Endothelial cell of umbilical vein (primary cell): ENCODE results near the gene CHN2. TPM values are rescaled to one million over a fixed set of nuclear protein-coding genes. Genes with fewer than 3 reads are reported as not detected.

Experiments
- BruUV-seq: library from RNA; stranded (reverse); fragments of 400-500 nt; replicated peaks from 2 replicates; lab custom pipeline; 2021; lab: Mats Ljungman, UMichigan
- CTCF ChIA-PET: fragments of 300-600, 350-600 bp; sonication (Branson Sonifier 250); formaldehyde crosslinking; loops from one replicate; lab custom pipeline; 2021; ENCODE audit warnings: antibody characterized with exemption, inconsistent platforms; lab: Charles Lee
- POLR2A ChIA-PET: fragments of 300-600, 350-600 bp; sonication (Branson Sonifier 250); formaldehyde crosslinking; loops from one replicate; lab custom pipeline; 2021; ENCODE audit warnings: antibody characterized with exemption, inconsistent platforms; lab: Charles Lee
- DNase-seq: peaks from one replicate; pipeline ENCODE4 v3.0.0-alpha.2; 2011; ENCODE audit warnings: low read depth, low spot score
- FAIRE-seq: peaks from 2 replicates; lab custom pipeline; 2011; peaks lifted over from hg19 to GRCh38; lab: Jason Lieb, UNC
- H2AFZ ChIP-seq: 2 replicates; pipeline ENCODE4 v1.6.0; 2012; ENCODE audit warnings: low read depth, low read length, control low read depth, inconsistent platforms
- H3K27ac ChIP-seq: 2 replicates; pipeline ENCODE4 v1.5.1; 2011; ENCODE audit warnings: low read depth, mild to moderate bottlenecking, control low read depth, low read length, moderate library complexity; ENCODE audit not compliant: insufficient read depth
- H3K27me3 ChIP-seq, 2 experiments: 2 replicates each; pipeline versions ENCODE4 v1.6.0 to v1.6.1; 2011; ENCODE audit warnings: low read length in 2 of 2, mixed read lengths in 1 of 2; ENCODE audit not compliant: control insufficient read depth in 2 of 2, insufficient read depth in 2 of 2
- H3K36me3 ChIP-seq, 2 experiments: 2 replicates in 1 of 2; 3 replicates in 1 of 2; pipeline ENCODE4 v1.5.1; 2011; ENCODE audit warnings: low read length in 2 of 2, mild to moderate bottlenecking in 1 of 2, moderate library complexity in 1 of 2; ENCODE audit not compliant: control insufficient read depth in 2 of 2, insufficient read depth in 2 of 2; ENCODE audit errors: extremely low read depth in 1 of 2
- H3K4me1 ChIP-seq: 3 replicates; pipeline ENCODE4 v1.5.1; 2011; ENCODE audit warnings: mild to moderate bottlenecking, low read length; ENCODE audit not compliant: control insufficient read depth, insufficient read depth; ENCODE audit errors: extremely low read depth
- H3K4me2 ChIP-seq: 2 replicates; pipeline ENCODE4 v1.6.1; 2011; ENCODE audit warnings: low read length, control low read depth, mixed read lengths; ENCODE audit not compliant: insufficient read depth
- H3K4me3 ChIP-seq, 3 experiments: fragments of 200-600 bp in 1 of 3; sonication (generic), shearing (Covaris generic) in 1 of 3; replicated peaks in 1 of 3; 2 replicates each; pipeline ENCODE4 v1.5.1; 2011 to 2016; ENCODE audit warnings: control low read depth in 3 of 3, low read length in 3 of 3, mild to moderate bottlenecking in 2 of 3, inconsistent platforms in 1 of 3, low read depth in 1 of 3, moderate library complexity in 1 of 3; ENCODE audit not compliant: insufficient read depth in 1 of 3
- H3K79me2 ChIP-seq: 2 replicates; pipeline ENCODE4 v1.6.0; 2012; ENCODE audit warnings: low read length, inconsistent platforms; ENCODE audit not compliant: control insufficient read depth, insufficient read depth
- H3K9ac ChIP-seq: replicated peaks from 2 replicates; pipeline ENCODE3; 2011; ENCODE audit warnings: low read length, control low read depth; ENCODE audit not compliant: insufficient read depth; ENCODE audit errors: extremely low read depth
- H3K9me1 ChIP-seq: replicated peaks from 3 replicates; pipeline ENCODE4 v1.6.0; 2011; ENCODE audit warnings: mild to moderate bottlenecking, low read length; ENCODE audit not compliant: control insufficient read depth, insufficient read depth; ENCODE audit errors: extremely low read depth
- H3K9me3 ChIP-seq: replicated peaks from 2 replicates; pipeline ENCODE4 v1.5.1; 2012; ENCODE audit warnings: low read length, inconsistent platforms; ENCODE audit not compliant: control insufficient read depth, insufficient read depth
- H4K20me1 ChIP-seq: replicated peaks from 2 replicates; pipeline ENCODE3; 2011; ENCODE audit warnings: mild to moderate bottlenecking, low read length; ENCODE audit not compliant: control insufficient read depth, insufficient read depth; ENCODE audit errors: extremely low read depth
- CTCF ChIP-seq, 2 donors: IDR thresholded peaks; 1 replicate in 1 of 2; 2 replicates in 1 of 2; pipeline ENCODE4 v1.5.1; 2011; ENCODE audit warnings: low read length in 2 of 2, mild to moderate bottlenecking in 2 of 2, moderate library complexity in 2 of 2, control low read depth in 1 of 2, inconsistent platforms in 1 of 2, low read depth in 1 of 2; ENCODE audit not compliant: insufficient read depth in 1 of 2; ENCODE audit errors: extremely low read depth in 1 of 2
- EZH2 ChIP-seq: IDR thresholded peaks from 2 replicates; pipeline ENCODE4 v1.6.1; 2012; ENCODE audit warnings: borderline replicate concordance, low read depth, mild to moderate bottlenecking, moderate library complexity, low read length, inconsistent platforms; ENCODE audit not compliant: severe bottlenecking
- FOS ChIP-seq: IDR thresholded peaks from 2 replicates; pipeline ENCODE4 v1.6.1; 2011; ENCODE audit warnings: mild to moderate bottlenecking, low read length, moderate library complexity, borderline replicate concordance; ENCODE audit not compliant: insufficient read depth
- JUN ChIP-seq: IDR thresholded peaks from 2 replicates; pipeline ENCODE4 v1.6.1; 2011; ENCODE audit warnings: borderline replicate concordance, low read depth; ENCODE audit not compliant: insufficient read length, insufficient read depth
- POLR2AphosphoS5 ChIP-seq: IDR thresholded peaks from 2 replicates; pipeline ENCODE4 v1.6.1; 2012; ENCODE audit warnings: low read depth, mild to moderate bottlenecking, control low read depth, low read length, moderate library complexity; ENCODE audit not compliant: insufficient read depth
- dilution Hi-C: fragments of 300-500 bp; cut with MboI; formaldehyde crosslinking; loops from one replicate; pipeline ENCODE4 v1.15.0; 2019; ENCODE audit warnings: low sequenced_read_pairs; ENCODE audit not compliant: extremely low pct_ligation_motif_present
- intact Hi-C: fragments of 100-400 bp; cut with micrococcal nuclease; formaldehyde crosslinking; loops from one replicate; pipeline ENCODE4 v1.10.0; 2022
- polyA plus RNA-seq, 4 experiments: library from polyadenylated mRNA; depleted of rRNA in 3 of 4; stranded (reverse) in 3 of 4; unstranded in 1 of 4; fragments of >200 nt; gene quantifications; 2 replicates each; pipeline versions ENCODE4 v1.2.1 to v1.2.3, GENCODE V29; 2011 to 2012; ENCODE audit warnings: missing spikeins in 1 of 4
- total RNA-seq: library from RNA; stranded (reverse); gene quantifications from 2 replicates; pipeline ENCODE4 v1.2.3, GENCODE V29; 2021

CHN2 gene
- total and polyA plus RNA-seq, 2 donors (not counting 3 experiments of a cell fraction or from before 2014, with no cell fraction given): 1.4 to 5.0 TPM

- H3K4me1 ChIP-seq: peaks cover 5% of the 10 kb centered on the region
- intact Hi-C loops (no loop called here), dilution Hi-C loops (no loop called here)
- no TSS peak for BruUV-seq
- no peak for DNase-seq
- no peak overlapping the region for H3K4me3 ChIP-seq
- no peaks in the 10 kb centered on the region for H3K79me2 ChIP-seq
- H4K20me1 ChIP-seq: no peaks in the 10 kb centered on the region
- no peak overlapping the region for H2AFZ ChIP-seq
- no peak for FAIRE-seq
- POLR2A ChIA-PET: interaction anchor here (0.6 kb wide), 1 partner anchor 904 kb away, joined by 4 read pairs; no protein-coding TSS in a partner anchor
- CTCF ChIA-PET: interaction anchor here (0.6 to 5.5 kb wide), 3 partner anchors 15 to 32 kb away, joined by 3 to 51 read pairs (median 3); no protein-coding TSS in a partner anchor
- no peak overlapping the region for H3K4me2 ChIP-seq
- H3K9me1 ChIP-seq: no peaks in the 10 kb centered on the region
- peaks cover 0 to 7% of the 10 kb centered on the region in 2 experiments for H3K27me3 ChIP-seq
- no peaks in the 10 kb centered on the region for H3K9me3 ChIP-seq
- no peak overlapping the region for H3K9ac ChIP-seq
- TF ChIP-seq FOS: no peak
- no peak for TF ChIP-seq CTCF (IDR thresholded peaks at IDR 0.05; ENCODE audit: extremely low read depth in 1 of 2, insufficient read depth in 1 of 2, low read depth in 1 of 2, low read length in 2 of 2)
- TF ChIP-seq POLR2AphosphoS5: no peak
- TF ChIP-seq JUN: no peak
- TF ChIP-seq EZH2: no peak
- H3K27ac ChIP-seq: no peak overlapping the region
- H3K36me3 ChIP-seq: no peaks in the 10 kb centered on the region
Measured at GRCh38 chr7:29204491-29205272, 10.1 kb downstream of the CHN2 start.
